SK-N-SH (cell line): ENCODE measurements around the gene APOE. TPM values are rescaled to one million over a fixed set of nuclear protein-coding genes. Genes with fewer than 3 reads are reported as not detected.

ENCODE experiments used
- CTCF ChIA-PET: fragments of 300-600, 350-600 bp; formaldehyde crosslinking; extraction: SDS; loops from one replicate; lab custom pipeline; 2021; lab: Yijun Ruan, JAX
- POLR2A ChIA-PET: fragments of 350-600 bp; sonication (Branson Sonifier 250); formaldehyde crosslinking; extraction: SDS; loops from one replicate; lab custom pipeline; 2020; ENCODE audit warnings: antibody characterized with exemption, inconsistent platforms; lab: Yijun Ruan, JAX
- DNase-seq: peaks from one replicate; pipeline ENCODE4 v3.0.0; 2012
- H2AFZ ChIP-seq: fragments of 200-600 bp; sonication (generic); 2 replicates; pipeline ENCODE4 v1.8.1; 2016; ENCODE audit warnings: antibody characterized with exemption, mild to moderate bottlenecking, low read depth
- H3F3A ChIP-seq: fragments of 200-600 bp; sonication (generic); replicated peaks from 2 replicates; pipeline ENCODE3; 2016; ENCODE audit warnings: antibody characterized with exemption, mild to moderate bottlenecking; ENCODE audit not compliant: insufficient read depth
- H3K27ac ChIP-seq, 2 experiments: fragments of 200-500 bp in 1 of 2; fragments of 200-600 bp in 1 of 2; sonication (Bioruptor generic) in 1 of 2; sonication (generic), shearing (Covaris generic) in 1 of 2; 2 replicates each; pipeline versions ENCODE4 v1.5.1 to v1.6.1; 2014 to 2016; ENCODE audit warnings: low read depth in 2 of 2, inconsistent platforms in 1 of 2, low read length in 1 of 2, mild to moderate bottlenecking in 1 of 2, mixed read lengths in 1 of 2
- H3K27me3 ChIP-seq: fragments of 200-600 bp; sonication (generic), shearing (Covaris generic); 2 replicates; pipeline ENCODE4 v1.6.1; 2016; ENCODE audit warnings: mixed run types; ENCODE audit not compliant: insufficient read depth
- H3K36me3 ChIP-seq, 2 experiments: fragments of 200-500 bp in 1 of 2; fragments of 200-600 bp in 1 of 2; sonication (Bioruptor generic) in 1 of 2; sonication (generic) in 1 of 2; replicated peaks in 1 of 2; 2 replicates each; pipeline versions ENCODE3 to v1.5.1; 2014 to 2016; ENCODE audit warnings: low read length in 1 of 2, mild to moderate bottlenecking in 1 of 2; ENCODE audit not compliant: insufficient read depth in 2 of 2, control insufficient read depth in 1 of 2
- H3K4me1 ChIP-seq, 2 experiments: fragments of 200-500 bp in 1 of 2; fragments of 200-600 bp in 1 of 2; sonication (Bioruptor generic) in 1 of 2; sonication (generic), shearing (Covaris generic) in 1 of 2; 2 replicates each; pipeline versions ENCODE4 v1.5.1 to v1.6.1; 2014 to 2016; ENCODE audit warnings: low read depth in 1 of 2, low read length in 1 of 2, mixed run types in 1 of 2; ENCODE audit not compliant: insufficient read depth in 2 of 2, control insufficient read depth in 1 of 2
- H3K4me2 ChIP-seq: fragments of 200-600 bp; sonication (generic), shearing (Covaris generic); 2 replicates; pipeline ENCODE4 v1.6.1; 2017; ENCODE audit warnings: mixed run types
- H3K4me3 ChIP-seq, 2 experiments: fragments of 200-500 bp in 1 of 2; fragments of 200-600 bp in 1 of 2; sonication (Bioruptor generic) in 1 of 2; sonication (generic), shearing (Covaris generic) in 1 of 2; 2 replicates each; pipeline versions ENCODE4 v1.5.1 to v1.8.1; 2014 to 2016; ENCODE audit warnings: low read depth in 2 of 2, inconsistent platforms in 1 of 2, low read length in 1 of 2, mild to moderate bottlenecking in 1 of 2, mixed read lengths in 1 of 2, moderate library complexity in 1 of 2
- H3K79me2 ChIP-seq: fragments of 200-600 bp; sonication (generic); 2 replicates; pipeline ENCODE4 v1.8.1; 2017; ENCODE audit warnings: mild to moderate bottlenecking; ENCODE audit not compliant: insufficient read depth
- H3K9ac ChIP-seq: fragments of 200-600 bp; sonication (generic); 2 replicates; pipeline ENCODE4 v1.6.1; 2017; ENCODE audit warnings: mixed run types
- H3K9me2 ChIP-seq: fragments of 200-600 bp; sonication (generic); 2 replicates; pipeline ENCODE4 v1.6.1; 2017; ENCODE audit warnings: mixed run types
- H3K9me3 ChIP-seq: fragments of 200-600 bp; sonication (generic); 2 replicates; pipeline ENCODE4 v1.6.1; 2017; ENCODE audit warnings: mixed run types, mild to moderate bottlenecking, moderate library complexity
- H4K20me1 ChIP-seq: fragments of 200-600 bp; sonication (generic); 2 replicates; pipeline ENCODE4 v1.6.1; 2017; ENCODE audit warnings: mild to moderate bottlenecking, mixed run types; ENCODE audit not compliant: insufficient read depth
- ELF1 ChIP-seq: IDR thresholded peaks from 2 replicates; pipeline ENCODE4 v1.4.0; 2012
- EP300 ChIP-seq, 2 experiments: IDR thresholded peaks; 2 replicates each; pipeline versions ENCODE4 v1.4.0 to v1.6.1; 2012; ENCODE audit warnings: borderline replicate concordance in 1 of 2, low read depth in 1 of 2, low read length in 1 of 2
- EZH2phosphoT487 ChIP-seq: fragments of 200-600 bp; sonication (generic); IDR thresholded peaks from 2 replicates; pipeline ENCODE4 v1.6.1; 2017; ENCODE audit warnings: low read depth, mixed run types, mild to moderate bottlenecking, antibody characterized with exemption, moderate library complexity, borderline replicate concordance
- FOSL2 ChIP-seq: IDR thresholded peaks from 2 replicates; pipeline ENCODE4 v1.4.0; 2012; ENCODE audit warnings: low read depth, mild to moderate bottlenecking, moderate library complexity, borderline replicate concordance
- FOXM1 ChIP-seq: IDR thresholded peaks from 2 replicates; pipeline ENCODE4 v1.4.0; 2012; ENCODE audit warnings: low read depth, mild to moderate bottlenecking
- MAX ChIP-seq: IDR thresholded peaks from 2 replicates; pipeline ENCODE4 v1.4.0; 2012; ENCODE audit warnings: low read depth
- MEF2A ChIP-seq: IDR thresholded peaks from 2 replicates; pipeline ENCODE4 v1.4.0; 2012; ENCODE audit warnings: low read depth, borderline replicate concordance
- MXI1 ChIP-seq: IDR thresholded peaks from 2 replicates; pipeline ENCODE4 v1.6.1; 2012; ENCODE audit warnings: mild to moderate bottlenecking, low read depth, low read length, improper control_type of control experiment
- POLR2AphosphoS5 ChIP-seq: IDR thresholded peaks from 2 replicates; pipeline ENCODE4 v1.6.1; 2012; ENCODE audit warnings: low read depth, low read length
- SMC3 ChIP-seq: IDR thresholded peaks from 2 replicates; pipeline ENCODE4 v1.6.1; 2012; ENCODE audit warnings: low read depth, low read length, improper control_type of control experiment
- TAF1 ChIP-seq: IDR thresholded peaks from 2 replicates; pipeline ENCODE4 v1.6.1; 2012; ENCODE audit warnings: low read depth, mild to moderate bottlenecking, low read length, moderate library complexity, borderline replicate concordance
- TCF12 ChIP-seq: IDR thresholded peaks from 2 replicates; pipeline ENCODE4 v1.4.0; 2012
- YY1 ChIP-seq: IDR thresholded peaks from 2 replicates; pipeline ENCODE4 v1.4.0; 2012; ENCODE audit warnings: low read depth, mild to moderate bottlenecking
- WGBS: methylation state at CpG from one replicate; pipeline ENCODE4 v1.1.6; 2017; ENCODE audit warnings: low lambda C conversion rate; 5-methylcytosine and 5-hydroxymethylcytosine counted together
- polyA plus RNA-seq, 3 experiments: library from polyadenylated mRNA; depleted of rRNA; stranded (reverse); fragments of >200 nt; gene quantifications; 2 replicates each; pipeline ENCODE4 v1.2.3, GENCODE V29; 2012
- TF ChIP-seq, protein P1 (sequence below): IDR thresholded peaks from 2 replicates; pipeline ENCODE4 v1.4.0; 2012; ENCODE audit warnings: low read depth, borderline replicate concordance
- TF ChIP-seq, protein P2 (sequence below): fragments of 150-350 bp; IDR thresholded peaks from 2 replicates; pipeline ENCODE4 v1.6.1; 2017; ENCODE audit warnings: antibody characterized with exemption, low read length, low read depth, borderline replicate concordance
- TF ChIP-seq, protein P3 (sequence below): IDR thresholded peaks from 2 replicates; pipeline ENCODE4 v1.6.1; 2012; ENCODE audit warnings: mild to moderate bottlenecking, low read depth, low read length, moderate library complexity

Gene APOE
- polyA plus RNA-seq, 1 of the 3 experiments (the other 2 are of a cell fraction): 56.0 TPM

GRCh38 chr19:44865196-44865767 lies 40.3 kb upstream of the APOE start:
- TF ChIP-seq TAF1 (no peak), EP300 (IDR thresholded peaks at IDR 0.05; ENCODE audit: borderline replicate concordance in 1 of 2, low read depth in 1 of 2, low read length in 1 of 2) (no peak), EZH2phosphoT487 (no peak), MEF2A (no peak), SMC3 (no peak), MAX (no peak), POLR2AphosphoS5 (no peak), FOXM1 (no peak), ELF1 (no peak), TCF12 (no peak), YY1 (no peak), FOSL2 (no peak)
- TF ChIP-seq, protein P1, sequence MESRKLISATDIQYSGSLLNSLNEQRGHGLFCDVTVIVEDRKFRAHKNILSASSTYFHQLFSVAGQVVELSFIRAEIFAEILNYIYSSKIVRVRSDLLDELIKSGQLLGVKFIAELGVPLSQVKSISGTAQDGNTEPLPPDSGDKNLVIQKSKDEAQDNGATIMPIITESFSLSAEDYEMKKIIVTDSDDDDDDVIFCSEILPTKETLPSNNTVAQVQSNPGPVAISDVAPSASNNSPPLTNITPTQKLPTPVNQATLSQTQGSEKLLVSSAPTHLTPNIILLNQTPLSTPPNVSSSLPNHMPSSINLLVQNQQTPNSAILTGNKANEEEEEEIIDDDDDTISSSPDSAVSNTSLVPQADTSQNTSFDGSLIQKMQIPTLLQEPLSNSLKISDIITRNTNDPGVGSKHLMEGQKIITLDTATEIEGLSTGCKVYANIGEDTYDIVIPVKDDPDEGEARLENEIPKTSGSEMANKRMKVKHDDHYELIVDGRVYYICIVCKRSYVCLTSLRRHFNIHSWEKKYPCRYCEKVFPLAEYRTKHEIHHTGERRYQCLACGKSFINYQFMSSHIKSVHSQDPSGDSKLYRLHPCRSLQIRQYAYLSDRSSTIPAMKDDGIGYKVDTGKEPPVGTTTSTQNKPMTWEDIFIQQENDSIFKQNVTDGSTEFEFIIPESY: no peak
- TF ChIP-seq, protein P2, sequence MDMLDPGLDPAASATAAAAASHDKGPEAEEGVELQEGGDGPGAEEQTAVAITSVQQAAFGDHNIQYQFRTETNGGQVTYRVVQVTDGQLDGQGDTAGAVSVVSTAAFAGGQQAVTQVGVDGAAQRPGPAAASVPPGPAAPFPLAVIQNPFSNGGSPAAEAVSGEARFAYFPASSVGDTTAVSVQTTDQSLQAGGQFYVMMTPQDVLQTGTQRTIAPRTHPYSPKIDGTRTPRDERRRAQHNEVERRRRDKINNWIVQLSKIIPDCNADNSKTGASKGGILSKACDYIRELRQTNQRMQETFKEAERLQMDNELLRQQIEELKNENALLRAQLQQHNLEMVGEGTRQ: no peak
- WGBS: 87% methylated on average over 13 of the region's 27 CpGs
- no peak overlapping the region for H3K4me3 ChIP-seq
- H3K9me2 ChIP-seq: no peaks in the 10 kb centered on the region
- POLR2A ChIA-PET: no interaction called here
- no peaks in the 10 kb centered on the region for H3K9me3 ChIP-seq
- H3K4me1 ChIP-seq: 0 out of 4 replicates have a peak, but pooled peaks cover 0 to 5% of the 10 kb centered on the region in 2 experiments
- H3K36me3 ChIP-seq: peaks cover 0 to 17% of the 10 kb centered on the region in 2 experiments
- no peak overlapping the region for H3K4me2 ChIP-seq
- no peak overlapping the region for H3K9ac ChIP-seq
- peaks cover 61% of the 10 kb centered on the region for H3K79me2 ChIP-seq
- DNase-seq: no peak
- no peak overlapping the region for H3K27ac ChIP-seq
- H3F3A ChIP-seq: peaks cover 25% of the 10 kb centered on the region
- H4K20me1 ChIP-seq: 0 out of 2 replicates have a peak, but pooled peaks cover 4% of the 10 kb centered on the region
- no peak overlapping the region for H2AFZ ChIP-seq
- CTCF ChIA-PET: interaction anchor here (1.2 kb wide), 1 partner anchor 94 kb away, joined by 3 read pairs; no protein-coding TSS in a partner anchor
- no peaks in the 10 kb centered on the region for H3K27me3 ChIP-seq

- 95% methylated on average over 3 of the region's 4 CpGs for WGBS
- TF ChIP-seq, protein P3, sequence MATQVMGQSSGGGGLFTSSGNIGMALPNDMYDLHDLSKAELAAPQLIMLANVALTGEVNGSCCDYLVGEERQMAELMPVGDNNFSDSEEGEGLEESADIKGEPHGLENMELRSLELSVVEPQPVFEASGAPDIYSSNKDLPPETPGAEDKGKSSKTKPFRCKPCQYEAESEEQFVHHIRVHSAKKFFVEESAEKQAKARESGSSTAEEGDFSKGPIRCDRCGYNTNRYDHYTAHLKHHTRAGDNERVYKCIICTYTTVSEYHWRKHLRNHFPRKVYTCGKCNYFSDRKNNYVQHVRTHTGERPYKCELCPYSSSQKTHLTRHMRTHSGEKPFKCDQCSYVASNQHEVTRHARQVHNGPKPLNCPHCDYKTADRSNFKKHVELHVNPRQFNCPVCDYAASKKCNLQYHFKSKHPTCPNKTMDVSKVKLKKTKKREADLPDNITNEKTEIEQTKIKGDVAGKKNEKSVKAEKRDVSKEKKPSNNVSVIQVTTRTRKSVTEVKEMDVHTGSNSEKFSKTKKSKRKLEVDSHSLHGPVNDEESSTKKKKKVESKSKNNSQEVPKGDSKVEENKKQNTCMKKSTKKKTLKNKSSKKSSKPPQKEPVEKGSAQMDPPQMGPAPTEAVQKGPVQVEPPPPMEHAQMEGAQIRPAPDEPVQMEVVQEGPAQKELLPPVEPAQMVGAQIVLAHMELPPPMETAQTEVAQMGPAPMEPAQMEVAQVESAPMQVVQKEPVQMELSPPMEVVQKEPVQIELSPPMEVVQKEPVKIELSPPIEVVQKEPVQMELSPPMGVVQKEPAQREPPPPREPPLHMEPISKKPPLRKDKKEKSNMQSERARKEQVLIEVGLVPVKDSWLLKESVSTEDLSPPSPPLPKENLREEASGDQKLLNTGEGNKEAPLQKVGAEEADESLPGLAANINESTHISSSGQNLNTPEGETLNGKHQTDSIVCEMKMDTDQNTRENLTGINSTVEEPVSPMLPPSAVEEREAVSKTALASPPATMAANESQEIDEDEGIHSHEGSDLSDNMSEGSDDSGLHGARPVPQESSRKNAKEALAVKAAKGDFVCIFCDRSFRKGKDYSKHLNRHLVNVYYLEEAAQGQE: no peak
- no peak for TF ChIP-seq MXI1
- ChIA-PET POLR2A (no interaction called here), CTCF (interaction anchor here (1.0 to 1.1 kb wide), 2 partner anchors 10 to 82 kb away, joined by 3 to 4 read pairs; no protein-coding TSS in a partner anchor)
- no peak overlapping the region for H2AFZ ChIP-seq
- no peaks in the 10 kb centered on the region for H3K9me3 ChIP-seq
- no peaks in the 10 kb centered on the region for H3K9me2 ChIP-seq
- H3K27ac ChIP-seq: no peak overlapping the region
- H4K20me1 ChIP-seq: 0 out of 2 replicates have a peak, but pooled peaks cover 4% of the 10 kb centered on the region
- H3F3A ChIP-seq: peaks cover 28% of the 10 kb centered on the region
- no peaks in the 10 kb centered on the region for H3K27me3 ChIP-seq
- peaks cover 0 to 15% of the 10 kb centered on the region in 2 experiments for H3K36me3 ChIP-seq
- H3K4me2 ChIP-seq: no peak overlapping the region
- peaks cover 60% of the 10 kb centered on the region for H3K79me2 ChIP-seq
- H3K9ac ChIP-seq: no peak overlapping the region
- no peak overlapping the region for H3K4me3 ChIP-seq
- H3K4me1 ChIP-seq: 0 out of 4 replicates have a peak, but pooled peaks cover 0 to 7% of the 10 kb centered on the region in 2 experiments
- no peak for DNase-seq
Measured at GRCh38 chr19:44866664-44867063, 38.9 kb upstream of the APOE start.
